ENCODE measurements around the gene MTCL3.
"Not testable (repeated sequence)": the region's sequence is repeated elsewhere in the genome, so short reads cannot be mapped to it uniquely, and the experiment has no call there.

The MTCL3 gene

DNA sequence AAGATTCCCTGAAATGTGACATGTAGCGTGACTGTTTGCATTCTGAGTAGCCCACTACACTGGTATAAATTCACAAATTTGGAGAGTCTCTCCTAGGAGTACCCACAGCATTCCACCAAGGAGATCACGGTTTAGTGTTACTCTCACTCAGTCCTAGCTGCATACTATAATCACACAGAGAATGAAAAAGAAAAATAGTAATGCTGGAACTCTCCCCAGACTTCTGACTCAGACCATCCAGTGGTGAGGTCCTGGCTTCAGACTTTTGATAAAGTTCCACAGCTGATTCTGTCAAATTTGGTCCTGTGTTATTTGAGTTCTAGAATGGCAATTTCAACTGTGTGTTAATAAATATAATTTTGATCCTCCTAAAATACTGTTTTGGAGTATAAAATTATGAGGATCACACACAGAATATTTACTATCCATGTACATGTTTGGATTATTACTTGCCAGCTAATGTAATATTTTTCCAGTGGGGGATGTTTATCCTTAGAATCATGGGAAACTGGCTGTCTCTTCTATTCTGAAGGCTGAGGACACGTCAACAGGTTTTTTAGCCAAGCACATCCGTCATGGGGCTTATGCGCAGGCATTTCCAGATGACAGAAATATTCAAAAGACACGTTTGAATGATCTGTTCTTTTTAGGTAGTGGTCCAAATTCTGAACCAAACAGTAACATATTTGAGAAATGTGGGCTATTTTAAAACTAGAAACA, 54.8 kb downstream of the MTCL3 start:
- DNase-seq: no peak

DNA sequence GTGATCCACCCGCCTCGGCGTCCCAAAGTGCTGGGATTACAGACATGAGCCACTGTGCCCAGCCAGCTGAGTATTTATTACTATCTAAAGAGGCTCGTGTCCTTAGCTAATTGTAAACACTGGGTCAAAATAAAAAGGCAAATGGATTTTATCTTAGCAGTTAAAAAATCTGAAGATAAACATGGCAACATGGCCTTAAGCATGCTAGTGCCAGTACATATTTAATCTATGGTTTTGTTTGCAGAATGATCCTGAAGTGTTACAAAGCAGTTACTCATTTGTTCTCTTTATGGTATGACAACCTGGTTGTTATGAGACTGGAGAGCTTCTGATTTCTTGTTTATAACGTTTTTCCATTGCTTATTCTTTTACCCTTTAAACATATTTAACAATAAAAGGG, 56.1 kb downstream of the MTCL3 start:
- DNase-seq: no peak

DNA sequence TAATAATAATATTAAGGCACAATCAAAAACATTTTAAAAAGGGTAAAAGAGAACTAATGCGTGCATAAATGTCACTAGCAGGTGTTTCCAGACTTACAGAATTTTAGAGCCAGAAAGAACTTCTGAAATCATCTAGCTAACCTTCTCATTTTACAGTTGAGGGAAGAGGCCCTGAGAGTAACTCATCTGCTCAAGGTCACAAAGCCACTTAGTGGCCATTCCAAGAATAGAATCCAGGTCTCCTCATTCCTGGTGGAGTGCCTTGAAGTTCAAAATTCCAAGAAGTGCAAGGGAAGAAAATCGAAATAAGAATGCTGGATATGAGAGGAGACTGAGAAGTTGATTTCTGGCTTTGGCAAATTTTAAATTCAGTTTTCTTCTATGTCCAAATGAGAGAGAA, 56.8 kb downstream of the MTCL3 start:
- DNase-seq: no peak

DNA sequence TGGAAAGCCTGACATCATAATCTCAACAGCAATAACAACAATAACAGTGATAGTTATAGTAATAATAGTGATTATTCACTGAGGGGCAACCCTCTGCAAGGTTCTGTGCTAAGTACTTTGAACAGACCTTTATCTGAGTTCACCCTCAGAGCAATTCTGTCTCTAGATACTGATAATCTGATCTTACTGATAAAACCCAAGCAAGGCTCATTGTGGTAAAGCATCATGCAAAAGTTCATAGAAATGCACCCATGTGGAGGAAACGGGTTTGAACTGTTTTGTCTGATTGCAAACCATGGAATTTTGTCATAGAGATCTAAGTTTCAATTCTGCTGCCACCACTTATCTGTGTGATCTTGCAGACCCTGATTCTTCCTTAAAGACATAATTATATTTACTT, 58.7 kb downstream of the MTCL3 start:
- no peak for DNase-seq

DNA sequence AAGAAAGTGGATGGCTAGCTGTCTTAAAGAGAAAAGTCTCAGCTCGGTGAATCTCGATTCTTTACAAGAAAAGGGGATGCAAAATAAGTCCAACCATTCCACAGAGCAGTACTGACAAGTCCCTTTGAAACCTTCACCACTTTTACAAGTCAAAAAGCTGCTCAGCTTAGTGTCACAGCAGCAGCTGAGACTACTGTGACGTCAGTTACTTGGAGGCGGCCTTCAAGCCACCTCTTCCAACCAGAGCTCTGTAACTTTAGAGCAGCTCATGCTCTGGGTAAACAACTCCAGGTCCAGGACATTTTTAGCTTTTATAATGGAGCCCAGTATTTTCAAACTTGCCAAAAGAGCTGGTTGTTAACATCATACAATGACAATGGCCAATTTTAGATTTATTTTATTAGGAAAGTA, 59.9 kb downstream of the MTCL3 start, which contains the start of gene KIAA0408:
Gene KIAA0408, minus strand, starts transcription at position 159 of the 411 bp plus-strand sequence. CDS start 5,408 bp downstream, outside the sequence.
- no peak for DNase-seq

DNA sequence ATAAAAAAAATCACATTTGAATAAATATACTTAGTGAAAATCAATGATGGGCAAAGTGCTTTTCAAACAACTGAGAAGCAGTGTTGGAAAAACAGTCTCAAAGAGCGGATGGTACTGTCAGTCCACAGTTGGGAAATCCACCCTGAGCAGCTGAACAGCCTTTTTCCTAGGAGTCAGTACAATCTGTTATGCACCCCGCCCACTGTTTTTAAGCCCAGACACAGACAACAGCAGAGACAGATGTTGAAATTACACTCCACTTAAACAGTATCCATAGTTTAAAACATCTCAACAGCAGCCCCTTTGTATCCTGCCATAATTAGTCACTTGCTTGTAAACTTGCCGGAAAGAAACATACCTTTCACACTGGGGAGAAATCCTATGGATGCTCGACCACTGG, 60.3 kb downstream of the MTCL3 start:
- DNase-seq: no peak

DNA sequence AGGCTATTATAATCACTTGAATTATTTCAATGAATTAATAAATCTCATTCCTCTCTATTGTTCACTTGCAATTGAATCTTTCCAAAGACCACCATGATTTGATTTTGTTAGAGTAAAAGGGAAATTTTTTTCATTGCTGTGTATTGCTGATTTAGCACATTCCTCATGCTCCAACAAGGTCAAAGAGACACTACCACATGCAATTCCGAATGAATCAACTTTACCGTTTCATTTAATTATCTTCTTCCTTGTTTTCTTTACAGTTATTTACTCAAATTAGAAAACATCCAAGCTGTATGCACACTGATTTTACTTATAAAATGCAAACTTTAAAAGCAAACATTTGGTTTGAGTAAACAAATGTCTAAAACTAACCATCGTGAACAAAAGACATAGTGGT, 60.9 kb downstream of the MTCL3 start:
- no peak for DNase-seq

DNA sequence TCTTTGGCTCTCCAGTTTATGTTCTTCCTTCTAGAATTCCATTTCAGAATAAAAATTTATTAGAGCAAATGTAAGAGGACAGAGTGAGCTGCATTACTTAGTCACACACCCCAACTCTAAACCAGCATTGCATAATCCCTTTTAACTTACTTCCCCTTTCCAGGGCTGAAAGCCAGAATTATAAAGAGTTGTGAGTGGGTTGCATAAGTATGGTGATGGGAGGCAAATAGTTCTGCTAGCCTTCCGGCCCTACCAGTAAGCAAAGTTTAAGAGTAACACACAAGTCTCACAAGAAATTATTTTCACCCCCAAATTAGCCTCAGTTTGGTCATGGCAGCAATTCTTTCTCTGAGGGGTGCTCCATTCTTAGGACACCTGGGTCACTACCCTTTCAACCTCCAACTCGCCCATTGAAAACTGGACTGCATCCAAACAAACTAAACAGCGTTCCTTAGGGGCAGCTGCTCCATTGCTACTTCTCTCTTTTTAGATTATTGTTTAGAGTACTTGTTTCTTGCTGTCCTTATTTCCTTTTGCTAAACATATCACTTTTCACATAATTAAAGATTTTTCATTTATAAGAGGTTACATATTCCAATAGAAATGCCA, 61.6 kb downstream of the MTCL3 start:
- DNase-seq: no peak

DNA sequence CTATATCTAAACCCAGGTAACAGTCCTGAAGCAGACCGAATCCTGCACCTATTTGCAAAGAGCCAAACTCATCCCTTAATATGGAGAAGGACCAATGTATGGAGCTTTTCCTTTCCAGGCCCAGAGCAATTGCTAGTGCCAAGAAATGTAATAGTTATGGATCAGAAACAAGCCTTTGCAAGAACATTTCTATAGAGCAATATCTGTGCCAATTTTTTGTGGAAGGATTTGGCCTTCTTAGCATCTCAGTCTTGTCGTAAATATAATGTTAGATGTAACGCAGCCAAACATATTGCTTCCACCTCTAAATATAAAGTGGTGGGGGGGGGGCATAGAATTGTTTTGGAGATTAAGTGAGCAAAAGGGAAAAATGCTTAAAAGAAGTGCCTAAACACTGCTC, 62.7 kb downstream of the MTCL3 start:
- no peak for DNase-seq

DNA sequence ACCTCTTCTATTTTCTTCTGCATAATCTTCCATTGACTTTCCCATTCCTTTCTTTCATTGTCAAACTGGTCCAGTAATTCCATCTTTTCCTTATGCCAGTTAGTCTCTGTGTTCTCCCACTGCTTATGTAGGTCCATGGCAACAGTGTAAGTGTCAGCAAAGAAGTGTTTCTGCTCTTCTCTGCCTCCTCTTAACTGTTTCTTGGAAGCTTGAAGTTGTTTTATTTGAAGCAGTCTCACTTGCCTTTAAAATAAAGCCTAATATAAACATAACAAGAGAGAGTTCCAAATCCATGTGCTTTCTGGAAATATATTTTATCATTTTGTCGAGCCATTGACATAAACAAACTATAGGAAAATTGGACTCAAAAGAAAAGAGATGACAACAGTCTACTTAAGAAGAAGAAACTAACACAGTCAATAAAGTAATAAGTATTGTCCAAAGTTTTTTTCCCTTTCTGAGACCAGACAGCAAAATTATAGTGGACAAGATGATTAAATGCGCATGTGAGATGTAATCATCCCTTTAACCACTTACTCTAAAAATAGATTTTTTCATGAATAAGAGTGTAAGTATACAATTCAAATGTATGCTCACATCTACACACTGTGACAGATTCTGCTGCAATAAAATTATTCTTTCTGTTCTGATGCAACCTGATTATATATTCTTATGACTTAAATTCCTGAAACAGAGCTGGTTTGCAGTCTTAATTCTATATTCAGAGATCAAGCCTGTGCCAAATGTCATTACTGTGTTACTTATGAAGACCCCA, 65.1 kb downstream of the MTCL3 start:
- DNase-seq: no peak

DNA sequence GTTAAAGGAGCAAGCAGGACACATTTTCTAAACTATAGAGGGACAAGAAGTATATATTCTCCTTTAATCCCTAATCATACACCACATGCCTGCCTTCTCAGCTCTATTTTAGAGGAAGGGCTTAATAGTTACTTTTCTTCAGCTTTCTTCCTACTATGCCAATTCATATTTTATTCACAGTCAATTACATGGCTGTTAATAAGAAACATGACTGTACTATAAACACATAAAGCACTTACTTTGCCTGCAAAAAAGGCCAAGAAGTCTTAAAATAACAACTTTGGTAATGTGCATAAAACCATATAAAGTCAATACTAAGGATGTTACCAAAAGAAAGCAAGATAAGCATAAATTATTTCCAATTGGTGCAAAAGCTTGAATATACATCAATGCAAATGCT, 66.3 kb downstream of the MTCL3 start:
- no peak for DNase-seq

DNA sequence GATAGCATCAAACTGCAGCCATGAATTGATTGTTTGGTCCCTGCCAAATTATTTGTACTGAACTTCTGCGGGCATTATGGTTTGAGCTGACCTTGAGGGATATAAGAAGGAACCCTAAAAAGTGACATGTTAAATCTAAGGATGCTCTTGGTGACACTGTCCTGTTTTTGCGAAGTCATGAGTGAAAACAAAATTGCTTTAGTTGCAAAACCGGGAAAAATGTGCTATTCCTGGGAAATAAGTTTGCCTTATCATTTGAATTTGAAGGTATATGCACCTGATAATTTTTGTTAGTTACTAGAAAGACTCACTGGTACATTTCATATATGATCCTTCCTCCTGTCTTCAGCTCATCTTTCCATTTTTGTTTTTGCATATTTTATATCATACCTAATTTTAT, 67.7 kb downstream of the MTCL3 start:
- DNase-seq: no peak

DNA sequence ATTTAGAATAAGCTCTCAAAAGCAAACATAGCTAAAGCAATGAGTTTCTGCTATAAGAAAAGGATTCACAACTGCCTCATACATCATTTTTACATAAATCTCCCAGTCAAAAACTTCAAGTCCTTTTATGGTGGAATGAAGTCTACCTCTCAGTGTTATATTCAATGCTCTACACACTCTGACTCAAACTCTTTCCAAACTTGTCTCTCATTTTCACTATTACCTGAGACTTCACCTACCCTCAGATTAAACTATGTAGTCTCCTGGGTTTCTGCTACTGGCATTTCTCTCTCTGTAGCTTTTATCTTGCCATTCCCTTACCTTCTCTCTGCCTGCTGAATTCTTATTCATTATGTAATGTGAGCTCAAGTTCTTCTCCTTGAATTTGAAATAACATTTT, 71.4 kb downstream of the MTCL3 start:
- DNase-seq: no peak

DNA sequence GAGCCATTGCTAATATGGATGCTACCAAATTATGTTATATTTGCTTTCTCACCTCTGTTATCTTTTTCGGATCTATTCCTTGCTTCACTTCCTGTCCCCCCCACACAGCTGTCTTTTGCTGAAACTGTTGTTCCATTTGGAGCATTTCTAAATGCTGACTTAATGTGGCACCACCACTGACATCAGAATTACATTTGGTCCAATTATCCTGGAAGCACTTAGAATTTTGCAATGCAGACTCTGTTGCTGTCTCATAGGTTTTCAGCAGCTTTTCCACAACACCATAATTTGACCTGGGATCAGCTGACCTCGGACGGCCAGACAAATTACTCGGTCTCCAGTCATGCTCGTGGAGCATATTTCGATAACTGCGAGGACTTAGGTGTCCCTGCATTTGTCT, 72.8 kb downstream of the MTCL3 start:
- DNase-seq: no peak

DNA sequence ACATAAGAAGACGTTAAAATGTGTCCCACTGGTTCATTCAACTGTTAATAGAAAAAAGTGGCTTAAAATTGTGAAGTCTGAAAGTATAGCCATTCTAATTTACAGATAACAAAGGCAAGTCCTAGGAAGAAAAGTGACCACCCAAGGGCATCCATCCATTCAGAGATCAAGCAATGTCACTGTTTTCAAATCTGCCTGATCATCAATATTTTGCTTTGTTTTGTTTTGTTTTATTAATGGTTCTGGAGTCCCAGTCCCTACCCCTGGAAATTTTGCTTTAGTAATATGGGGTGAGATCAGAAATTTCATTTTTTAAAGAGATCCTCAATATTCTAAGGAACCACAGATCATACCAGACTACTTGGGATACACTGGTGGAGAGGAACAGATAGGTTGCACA, 77.3 kb downstream of the MTCL3 start:
- DNase-seq: no peak

DNA sequence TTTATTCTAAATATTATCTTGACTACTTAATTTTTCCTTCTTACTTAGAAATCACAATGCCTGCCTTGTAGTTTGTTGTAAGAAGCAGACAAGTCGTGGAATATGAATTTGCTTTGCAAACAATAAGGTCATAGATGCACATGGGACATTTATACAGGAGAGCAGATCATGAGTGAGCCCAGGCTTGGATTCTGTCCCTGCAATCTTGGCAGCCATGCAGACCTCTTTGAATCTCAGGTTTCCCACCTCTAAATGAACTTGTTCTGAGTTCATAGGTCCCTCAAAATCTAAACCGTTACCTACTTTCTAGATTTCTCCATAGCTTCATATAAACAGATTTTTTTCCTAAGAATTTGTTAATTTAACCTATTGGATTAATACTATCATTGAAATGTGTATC, 79.4 kb downstream of the MTCL3 start:
- DNase-seq: no peak

DNA sequence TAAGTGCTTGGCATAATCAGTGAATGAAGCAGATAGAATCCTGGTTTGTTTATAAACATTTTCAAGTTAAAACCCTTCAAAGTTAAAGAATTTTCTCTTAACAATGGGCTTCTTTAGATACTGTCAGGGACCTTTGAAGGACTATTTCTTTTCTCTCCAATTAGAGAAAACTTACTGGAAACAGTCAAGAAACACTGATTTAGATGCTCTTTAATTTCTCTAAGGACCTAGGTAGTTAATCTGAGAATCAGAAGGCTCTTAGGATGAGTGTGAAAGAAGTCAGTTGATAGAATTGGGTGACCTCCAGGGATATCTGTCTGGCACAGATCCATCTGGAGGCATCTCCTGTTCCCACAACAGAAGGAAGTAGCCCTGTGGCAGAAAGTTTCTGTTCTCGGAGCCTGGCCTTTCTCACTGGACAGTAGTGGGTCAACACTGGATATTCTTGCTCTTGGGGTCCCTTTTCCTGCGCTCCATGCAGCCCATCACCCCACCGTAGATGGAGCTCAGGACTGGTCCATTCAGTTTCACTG, 82.5 kb downstream of the MTCL3 start:
- no peak for DNase-seq

DNA sequence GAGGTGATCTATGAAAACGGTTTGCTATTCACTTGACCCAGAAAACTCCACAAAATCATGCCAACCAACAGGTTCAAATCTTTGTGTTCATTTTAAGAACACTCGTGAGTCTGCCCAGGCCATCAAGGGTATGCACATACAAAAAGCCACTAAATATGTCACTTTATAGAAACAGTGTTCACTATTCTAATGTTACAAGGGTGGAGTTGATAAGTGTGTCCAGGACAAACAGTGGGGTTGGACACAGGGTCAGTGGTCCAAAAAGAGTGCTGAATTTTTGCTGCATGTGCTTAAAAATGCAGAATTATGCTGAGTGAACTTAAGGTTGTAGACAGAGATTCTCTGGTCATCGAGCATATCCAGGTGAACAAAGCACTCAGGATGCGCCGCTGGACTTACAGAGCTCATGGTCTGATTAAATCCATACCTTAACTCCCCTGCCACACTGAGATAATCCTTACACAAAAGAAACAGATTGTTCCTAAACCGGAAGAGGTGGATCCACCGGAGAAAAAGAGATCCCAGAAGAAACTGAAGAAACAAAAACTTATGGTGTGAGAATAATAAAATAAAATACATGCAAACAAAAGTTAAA, 83.4 kb downstream of the MTCL3 start:
- no peak for DNase-seq

DNA sequence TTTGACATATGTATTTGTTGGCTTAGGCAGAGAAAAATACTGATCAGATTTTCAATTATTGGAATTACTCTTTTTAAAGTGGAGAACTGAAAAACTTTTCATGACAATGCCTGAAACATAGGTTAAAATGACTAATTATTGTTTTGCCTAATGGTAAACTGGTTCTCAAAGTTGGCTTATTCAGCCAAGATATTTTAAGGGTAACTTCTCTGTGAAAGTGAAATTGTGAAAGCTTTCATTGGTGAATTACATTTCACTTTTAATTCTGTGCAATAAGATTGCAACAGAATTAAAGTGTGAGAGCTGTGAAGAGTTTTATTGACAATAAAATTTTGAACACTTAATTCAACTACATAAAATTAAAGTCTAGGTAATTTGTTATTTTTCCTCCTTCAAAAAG, 84.5 kb downstream of the MTCL3 start:
- DNase-seq: no peak

DNA sequence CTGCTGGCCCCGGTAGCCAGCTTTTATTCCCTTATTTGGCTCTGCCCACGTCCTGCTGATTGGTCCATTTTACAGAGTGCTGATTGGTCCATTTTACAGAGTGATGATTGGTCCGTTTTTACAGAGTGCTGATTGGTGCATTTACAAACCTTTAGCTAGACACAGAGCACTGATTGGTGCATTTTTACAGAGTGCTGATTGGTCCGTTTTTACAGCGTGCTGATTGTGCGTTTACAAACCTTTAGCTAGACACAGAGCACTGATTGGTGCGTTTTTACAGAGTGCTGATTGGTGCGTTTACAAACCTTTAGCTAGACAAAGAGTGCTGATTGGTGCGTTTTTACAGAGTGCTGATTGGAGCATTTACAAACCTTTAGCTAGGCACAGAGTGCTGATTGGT, 90.6 kb downstream of the MTCL3 start:
- DNase-seq: not testable (repeated sequence)

DNA sequence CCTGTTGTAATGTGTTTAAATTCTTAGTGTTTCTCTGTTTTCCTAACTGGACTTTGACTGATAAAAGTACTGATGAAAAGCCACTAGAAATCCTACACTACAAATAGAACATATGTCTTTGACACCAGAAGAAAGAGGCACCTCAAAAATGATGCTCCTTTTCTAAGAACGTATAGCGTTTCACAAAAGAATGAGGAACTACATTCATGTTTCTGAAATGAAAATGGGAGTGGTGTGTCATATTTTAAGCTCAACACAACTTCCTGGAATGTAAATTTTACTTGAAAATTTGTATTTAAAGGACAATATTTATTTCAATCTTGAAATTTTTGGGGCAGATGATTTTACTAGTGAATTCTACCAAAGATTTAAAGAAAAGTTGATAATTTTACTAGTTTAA, 95.2 kb downstream of the MTCL3 start:
- no peak for DNase-seq
